Measurements from ENCODE around the gene PIGH.

The PIGH gene

GRCh38 chr14:67574806-67575205 is 25.3 kb downstream of the PIGH start:
- DNase-seq (ENCODE audit: low read depth) = no peak

GRCh38 chr14:67574156-67574555 is 25.9 kb downstream of the PIGH start:
- DNase-seq (ENCODE audit: low read depth) = no peak

- no peak for DNase-seq (ENCODE audit: low read depth)
Measured at GRCh38 chr14:67573228-67574010, 26.6 kb downstream of the PIGH start.

GRCh38 chr14:67572608-67573007 is 27.5 kb downstream of the PIGH start:
- DNase-seq (ENCODE audit: low read depth) = no peak

- no peak for DNase-seq (ENCODE audit: low read depth)
Measured at GRCh38 chr14:67571991-67572323, 28.1 kb downstream of the PIGH start.

- peak; percentile 44 for DNase-seq (ENCODE audit: low read depth)
Measured at GRCh38 chr14:67571275-67571990, 28.6 kb downstream of the PIGH start.

- no peak for DNase-seq (ENCODE audit: low read depth)
Measured at GRCh38 chr14:67570453-67570852, 29.6 kb downstream of the PIGH start.

GRCh38 chr14:67569651-67570290 is 30.3 kb downstream of the PIGH start:
- no peak for DNase-seq (ENCODE audit: low read depth)

- DNase-seq (ENCODE audit: low read depth) = no peak
Measured at GRCh38 chr14:67569011-67569650, 30.9 kb downstream of the PIGH start.

GRCh38 chr14:67567654-67568053 is 32.4 kb downstream of the PIGH start:
- no peak for DNase-seq (ENCODE audit: low read depth)

GRCh38 chr14:67566908-67567307 is 33.2 kb downstream of the PIGH start:
- no peak for DNase-seq (ENCODE audit: low read depth)

GRCh38 chr14:67564236-67564635 is 35.8 kb downstream of the PIGH start:
- no peak for DNase-seq (ENCODE audit: low read depth)

- DNase-seq (ENCODE audit: low read depth) = no peak
Measured at GRCh38 chr14:67562776-67563150, 37.3 kb downstream of the PIGH start.

GRCh38 chr14:67562025-67562775 is 37.9 kb downstream of the PIGH start:
- DNase-seq (ENCODE audit: low read depth) = no peak

GRCh38 chr14:67559639-67560038 is 40.4 kb downstream of the PIGH start:
- DNase-seq (ENCODE audit: low read depth) = no peak

GRCh38 chr14:67557656-67558055 is 42.4 kb downstream of the PIGH start:
- no peak for DNase-seq (ENCODE audit: low read depth)

- no peak for DNase-seq (ENCODE audit: low read depth)
Measured at GRCh38 chr14:67557118-67557517, 43.0 kb downstream of the PIGH start.

GRCh38 chr14:67556671-67557070 is 43.4 kb downstream of the PIGH start:
- no peak for DNase-seq (ENCODE audit: low read depth)

GRCh38 chr14:67555518-67556090 is 44.5 kb downstream of the PIGH start:
- DNase-seq (ENCODE audit: low read depth) = no peak

GRCh38 chr14:67554341-67554740 is 45.7 kb downstream of the PIGH start:
- no peak for DNase-seq (ENCODE audit: low read depth)

- DNase-seq (ENCODE audit: low read depth) = no peak
Measured at GRCh38 chr14:67553547-67553946, 46.5 kb downstream of the PIGH start.

GRCh38 chr14:67551940-67552339 is 48.1 kb downstream of the PIGH start:
- DNase-seq (ENCODE audit: low read depth) = no peak
